Gastroesophageal sphincter (tissue), 4 donors: ENCODE results near the gene SEMA6B. TPM values are rescaled to one million over a fixed set of nuclear protein-coding genes. Genes with fewer than 3 reads are reported as not detected.

Source experiments
- ATAC-seq: fragments of 150-250 bp; one replicate; pipeline ENCODE4 v1.9.1; 2016; ENCODE audit warnings: mild to moderate bottlenecking, moderate library complexity
- H3K27ac ChIP-seq, 4 donors: fragments of 200-600 bp; sonication (generic) in 3 of 4; 1 replicate in 3 of 4; 2 replicates in 1 of 4; pipeline ENCODE4 v1.5.1; 2016 to 2019
- H3K27me3 ChIP-seq: fragments of 200-600 bp; sonication (generic); one replicate; pipeline ENCODE4 v1.5.1; 2019
- H3K36me3 ChIP-seq, 2 donors: fragments of 200-600 bp; sonication (generic); one replicate each; pipeline ENCODE4 v1.5.1; 2019; ENCODE audit warnings: control low read depth in 1 of 2
- H3K4me1 ChIP-seq, 3 donors: fragments of 200-600 bp; sonication (generic); 1 replicate in 2 of 3; 2 replicates in 1 of 3; pipeline ENCODE4 v1.5.1; 2016 to 2019; ENCODE audit warnings: control low read depth in 2 of 3
- H3K4me3 ChIP-seq, 2 donors: fragments of 200-600 bp; sonication (generic); one replicate each; pipeline ENCODE4 v1.5.1; 2019; ENCODE audit warnings: mild to moderate bottlenecking in 1 of 2, moderate library complexity in 1 of 2
- H3K9me3 ChIP-seq, 3 donors: fragments of 200-600 bp; sonication (generic); one replicate each; pipeline ENCODE4 v1.5.1; 2017 to 2019; ENCODE audit warnings: control low read depth in 2 of 3
- EP300 ChIP-seq: sonication (generic); formaldehyde crosslinking; IDR thresholded peaks from one replicate; pipeline ENCODE4 v1.6.1; 2017; ENCODE audit warnings: antibody characterized with exemption, mild to moderate bottlenecking
- POLR2A ChIP-seq, 2 donors: fragments of 450-650 bp; IDR thresholded peaks; one replicate each; pipeline ENCODE4 v1.6.1; 2017; ENCODE audit warnings: antibody characterized with exemption in 2 of 2, mild to moderate bottlenecking in 2 of 2, moderate library complexity in 1 of 2
- POLR2AphosphoS5 ChIP-seq: sonication (generic); formaldehyde crosslinking; IDR thresholded peaks from one replicate; pipeline ENCODE4 v1.6.1; 2017; ENCODE audit warnings: antibody characterized with exemption
- WGBS, 2 donors: methylation state at CpG; one replicate each; pipeline ENCODE4 v1.1.5; 2018; ENCODE audit warnings: low coverage in 1 of 2; 5-methylcytosine and 5-hydroxymethylcytosine counted together
- total RNA-seq, 4 donors: library from RNA; depleted of rRNA; stranded (reverse); fragments of >200 nt; gene quantifications; one replicate each; pipeline ENCODE4 v1.1.0, GENCODE V29; 2016
- TF ChIP-seq, protein P1 (sequence below), 4 experiments: fragments of 200-600 bp in 2 of 4; fragments of 450-650 bp in 2 of 4; sonication (generic) in 1 of 4; IDR thresholded peaks; one replicate each; pipeline ENCODE4 v1.5.1; 2017 to 2019; ENCODE audit warnings: antibody characterized with exemption in 4 of 4, mild to moderate bottlenecking in 2 of 4, moderate library complexity in 2 of 4

Gene SEMA6B
- total RNA-seq, 4 donors from 2014 or later = 2.0 to 12.4 (median 7.3) TPM

GRCh38 chr19:4524808-4525562, 34.5 kb downstream of the SEMA6B start:
- H3K4me3 ChIP-seq = no peak overlapping the region
- no peaks in the 10 kb centered on the region for H3K36me3 ChIP-seq
- no peaks in the 10 kb centered on the region for H3K9me3 ChIP-seq
- H3K27ac ChIP-seq = no peak overlapping the region
- no peaks in the 10 kb centered on the region for H3K27me3 ChIP-seq
- peaks cover 0 to 6% (median 0%) of the 10 kb centered on the region in 3 donors for H3K4me1 ChIP-seq
- peak; percentile 60 for ATAC-seq
- WGBS, 2 donors = 0% methylated on average over 1 of the region's 23 CpGs; no CpG with 5 or more reads in 1 of the 2 donors
- no peak for TF ChIP-seq POLR2AphosphoS5
- TF ChIP-seq, protein P1, sequence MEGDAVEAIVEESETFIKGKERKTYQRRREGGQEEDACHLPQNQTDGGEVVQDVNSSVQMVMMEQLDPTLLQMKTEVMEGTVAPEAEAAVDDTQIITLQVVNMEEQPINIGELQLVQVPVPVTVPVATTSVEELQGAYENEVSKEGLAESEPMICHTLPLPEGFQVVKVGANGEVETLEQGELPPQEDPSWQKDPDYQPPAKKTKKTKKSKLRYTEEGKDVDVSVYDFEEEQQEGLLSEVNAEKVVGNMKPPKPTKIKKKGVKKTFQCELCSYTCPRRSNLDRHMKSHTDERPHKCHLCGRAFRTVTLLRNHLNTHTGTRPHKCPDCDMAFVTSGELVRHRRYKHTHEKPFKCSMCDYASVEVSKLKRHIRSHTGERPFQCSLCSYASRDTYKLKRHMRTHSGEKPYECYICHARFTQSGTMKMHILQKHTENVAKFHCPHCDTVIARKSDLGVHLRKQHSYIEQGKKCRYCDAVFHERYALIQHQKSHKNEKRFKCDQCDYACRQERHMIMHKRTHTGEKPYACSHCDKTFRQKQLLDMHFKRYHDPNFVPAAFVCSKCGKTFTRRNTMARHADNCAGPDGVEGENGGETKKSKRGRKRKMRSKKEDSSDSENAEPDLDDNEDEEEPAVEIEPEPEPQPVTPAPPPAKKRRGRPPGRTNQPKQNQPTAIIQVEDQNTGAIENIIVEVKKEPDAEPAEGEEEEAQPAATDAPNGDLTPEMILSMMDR (IDR thresholded peaks at IDR 0.05) = peak in 3 of 4 experiments; percentile 46 to 83 (median 54)
- TF ChIP-seq EP300 = no peak
- no peak for TF ChIP-seq POLR2A (IDR thresholded peaks at IDR 0.05)

- H3K4me3 ChIP-seq = no peak overlapping the region
- ATAC-seq = no peak
- no peaks in the 10 kb centered on the region for H3K36me3 ChIP-seq
- TF ChIP-seq POLR2A (IDR thresholded peaks at IDR 0.05) = no peak
- peak; percentile 6 for TF ChIP-seq POLR2AphosphoS5
- TF ChIP-seq, protein P1 (IDR thresholded peaks at IDR 0.05) = peak in 3 of 4 experiments; percentile 41 to 65 (median 55)
- H3K9me3 ChIP-seq = no peaks in the 10 kb centered on the region
- peaks cover 0 to 21% (median 12%) of the 10 kb centered on the region in 3 donors for H3K4me1 ChIP-seq
- no CpG with 5 or more reads among the region's 53 CpGs for WGBS, 2 donors
- no peak overlapping the region for H3K27ac ChIP-seq
- no peaks in the 10 kb centered on the region for H3K27me3 ChIP-seq
These were observed 36.0 kb downstream of the SEMA6B start for GRCh38 chr19:4523306-4524110.

DNA sequence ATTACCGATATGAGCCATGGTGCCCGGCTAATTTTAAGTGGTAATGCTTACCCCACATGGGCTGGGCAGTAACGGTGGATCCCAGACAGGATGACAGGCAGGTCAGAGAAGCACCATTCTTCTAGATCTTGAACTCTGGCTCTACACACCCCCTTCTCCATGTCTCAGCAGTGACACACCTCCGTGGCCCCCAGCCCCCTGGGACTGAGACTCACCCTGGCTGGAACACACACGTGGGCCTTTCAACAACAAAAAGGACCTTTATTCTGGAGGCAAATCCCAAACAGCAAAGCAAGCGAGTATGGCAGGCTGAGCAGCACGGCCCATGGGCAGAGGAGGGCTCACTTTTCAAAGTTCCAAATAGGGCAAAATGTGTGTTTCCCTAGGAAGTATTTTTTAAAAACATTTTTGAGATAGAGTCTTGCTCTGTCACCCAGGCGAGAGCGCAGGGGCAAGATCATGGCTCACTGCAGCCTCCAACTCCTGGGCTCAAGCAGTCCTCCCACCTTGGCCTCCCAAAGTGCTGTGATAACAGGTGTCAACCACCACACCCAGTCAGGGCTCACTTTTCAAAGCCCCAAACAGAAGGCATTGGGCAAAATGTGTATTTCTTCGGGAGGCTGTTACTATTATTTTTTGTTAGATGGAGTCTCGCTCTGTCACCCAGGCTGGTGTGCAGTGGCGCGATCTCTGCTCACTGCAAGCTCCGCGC, 37.0 kb downstream of the SEMA6B start:
- TF ChIP-seq, protein P1 (IDR thresholded peaks at IDR 0.05) = no peak
- no peak for TF ChIP-seq POLR2A (IDR thresholded peaks at IDR 0.05)
- no peak for TF ChIP-seq EP300
- TF ChIP-seq POLR2AphosphoS5 = no peak
- Histone ChIP-seq H3K9me3 (no peaks in the 10 kb centered on the region), H3K27me3 (no peaks in the 10 kb centered on the region), H3K4me3 (no peak overlapping the region), H3K4me1 (peaks cover 0 to 31% (median 12%) of the 10 kb centered on the region in 3 donors), H3K27ac (no peak overlapping the region), H3K36me3 (no peaks in the 10 kb centered on the region)
- 87 to 94% methylated on average over 6 to 11 of the region's 15 CpGs for WGBS, 2 donors
- no peak for ATAC-seq

DNA sequence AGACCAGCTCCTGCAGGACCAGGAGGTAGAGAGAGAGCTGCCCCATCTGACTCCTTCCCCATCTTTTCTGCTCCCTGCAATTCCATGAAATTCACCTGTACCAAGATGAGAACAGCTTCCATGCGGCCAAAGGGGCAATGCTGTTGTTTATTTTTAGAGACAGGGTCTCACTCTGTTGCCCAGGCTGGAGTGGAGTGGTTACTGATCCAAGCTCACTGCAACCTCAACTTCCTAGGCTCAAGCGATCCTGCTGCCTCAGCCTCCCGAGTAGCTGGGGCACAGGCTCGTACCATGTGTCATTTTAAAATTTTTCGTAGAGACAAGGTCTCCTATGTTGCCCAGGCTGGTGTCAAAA, 37.6 kb downstream of the SEMA6B start:
- Histone ChIP-seq H3K36me3 (no peaks in the 10 kb centered on the region), H3K4me1 (peaks cover 0 to 37% (median 12%) of the 10 kb centered on the region in 3 donors), H3K9me3 (no peaks in the 10 kb centered on the region), H3K27me3 (no peaks in the 10 kb centered on the region), H3K4me3 (no peak overlapping the region), H3K27ac (no peak overlapping the region)
- WGBS, 2 donors = 82 to 100% methylated on average over 1 to 5 of the region's 5 CpGs
- ATAC-seq = no peak
- TF ChIP-seq EP300 (no peak), POLR2AphosphoS5 (no peak), POLR2A (IDR thresholded peaks at IDR 0.05) (no peak)
- TF ChIP-seq, protein P1 (IDR thresholded peaks at IDR 0.05) = no peak
